HCT116 (cell line): ENCODE results near the gene SIK3.

Source experiments
- CBX3 ChIP-seq: IDR thresholded peaks from 2 replicates; pipeline ENCODE4 v1.6.1; 2012; ENCODE audit warnings: low read depth
- EGR1 ChIP-seq: IDR thresholded peaks from 2 replicates; pipeline ENCODE4 v1.6.1; 2012; ENCODE audit warnings: low read depth
- EZH2 ChIP-seq: fragments of 200-600 bp; sonication (generic); IDR thresholded peaks from 2 replicates; pipeline ENCODE4 v1.6.1; 2017; ENCODE audit warnings: antibody characterized with exemption, mixed run types
- POLR2AphosphoS5 ChIP-seq: IDR thresholded peaks from 2 replicates; pipeline ENCODE4 v1.6.1; 2011; ENCODE audit warnings: mild to moderate bottlenecking, low read depth, low read length, moderate library complexity
- TF ChIP-seq, protein P1 (sequence below), 3 experiments: fragments of 200-600 bp in 1 of 3; sonication (generic) in 1 of 3; IDR thresholded peaks in 2 of 3; conservative IDR thresholded peaks in 1 of 3; 2 replicates each; pipeline ENCODE4 v1.5.1; 2012 to 2017; ENCODE audit warnings: low read depth in 2 of 3, low read length in 2 of 3, antibody characterized with exemption in 1 of 3, borderline replicate concordance in 1 of 3, control low read depth in 1 of 3, mild to moderate bottlenecking in 1 of 3, mixed read lengths in 1 of 3, mixed run types in 1 of 3, moderate library complexity in 1 of 3; ENCODE audit not compliant: insufficient read depth in 1 of 3
- TF ChIP-seq, protein P2 (sequence below): IDR thresholded peaks from 2 replicates; pipeline ENCODE4 v1.6.1; 2012

DNA sequence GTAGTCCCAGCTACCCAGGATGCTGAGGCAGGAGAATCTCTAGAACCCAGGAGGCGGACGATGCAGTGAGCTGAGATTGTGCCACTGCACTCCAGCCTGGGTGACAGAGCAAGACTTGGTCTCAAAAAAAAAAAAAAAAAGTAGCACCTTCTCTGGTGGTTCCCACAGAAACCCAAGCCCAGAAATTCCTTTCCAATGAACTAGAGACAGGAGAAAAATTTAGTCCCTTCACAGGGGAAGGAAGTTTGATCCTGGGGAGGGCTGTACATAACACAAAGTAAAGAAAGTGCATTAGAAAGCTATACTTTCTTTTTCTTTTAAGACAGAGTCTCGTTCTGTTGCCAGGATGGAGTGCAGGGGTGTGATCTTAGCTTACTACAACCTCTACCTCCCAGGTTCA, 235.3 kb downstream of the SIK3 start:
- TF ChIP-seq POLR2AphosphoS5 (no peak), EZH2 (no peak), CBX3 (no peak), EGR1 (no peak)
- TF ChIP-seq, protein P1, sequence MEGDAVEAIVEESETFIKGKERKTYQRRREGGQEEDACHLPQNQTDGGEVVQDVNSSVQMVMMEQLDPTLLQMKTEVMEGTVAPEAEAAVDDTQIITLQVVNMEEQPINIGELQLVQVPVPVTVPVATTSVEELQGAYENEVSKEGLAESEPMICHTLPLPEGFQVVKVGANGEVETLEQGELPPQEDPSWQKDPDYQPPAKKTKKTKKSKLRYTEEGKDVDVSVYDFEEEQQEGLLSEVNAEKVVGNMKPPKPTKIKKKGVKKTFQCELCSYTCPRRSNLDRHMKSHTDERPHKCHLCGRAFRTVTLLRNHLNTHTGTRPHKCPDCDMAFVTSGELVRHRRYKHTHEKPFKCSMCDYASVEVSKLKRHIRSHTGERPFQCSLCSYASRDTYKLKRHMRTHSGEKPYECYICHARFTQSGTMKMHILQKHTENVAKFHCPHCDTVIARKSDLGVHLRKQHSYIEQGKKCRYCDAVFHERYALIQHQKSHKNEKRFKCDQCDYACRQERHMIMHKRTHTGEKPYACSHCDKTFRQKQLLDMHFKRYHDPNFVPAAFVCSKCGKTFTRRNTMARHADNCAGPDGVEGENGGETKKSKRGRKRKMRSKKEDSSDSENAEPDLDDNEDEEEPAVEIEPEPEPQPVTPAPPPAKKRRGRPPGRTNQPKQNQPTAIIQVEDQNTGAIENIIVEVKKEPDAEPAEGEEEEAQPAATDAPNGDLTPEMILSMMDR (IDR thresholded peaks at IDR 0.05 in 2 of 3, conservative IDR thresholded peaks at IDR 0.05 in 1 of 3; ENCODE audit: borderline replicate concordance in 1 of 3, insufficient read depth in 1 of 3, low read depth in 2 of 3, low read length in 2 of 3) = no peak
- TF ChIP-seq, protein P2, sequence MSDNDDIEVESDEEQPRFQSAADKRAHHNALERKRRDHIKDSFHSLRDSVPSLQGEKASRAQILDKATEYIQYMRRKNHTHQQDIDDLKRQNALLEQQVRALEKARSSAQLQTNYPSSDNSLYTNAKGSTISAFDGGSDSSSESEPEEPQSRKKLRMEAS = no peak
